Common myeloid progenitor, CD34-positive (primary cell): ENCODE measurements around the gene ARSG.

Experiments used
- CTCF ChIA-PET: fragments of 350-600 bp; sonication (Branson Sonifier 250); formaldehyde crosslinking; loops from one replicate; lab custom pipeline; 2021; ENCODE audit warnings: antibody characterized with exemption; lab: Charles Lee
- POLR2A ChIA-PET: fragments of 350-600 bp; sonication (Branson Sonifier 250); formaldehyde crosslinking; loops from one replicate; lab custom pipeline; 2021; ENCODE audit warnings: antibody characterized with exemption; lab: Charles Lee
- DNase-seq, 3 donors: peaks; one replicate each; pipeline versions ENCODE4 v3.0.0 to v3.0.0-alpha.2; 2013
- H3K27ac ChIP-seq, 2 experiments: 1 replicate in 1 of 2; 2 replicates in 1 of 2; pipeline ENCODE4 v1.7.0; 2013; ENCODE audit warnings: inconsistent platforms in 2 of 2, low read length in 2 of 2, mild to moderate bottlenecking in 2 of 2, low read depth in 1 of 2, moderate library complexity in 1 of 2; ENCODE audit not compliant: severe bottlenecking in 2 of 2, insufficient read depth in 1 of 2, poor library complexity in 1 of 2
- H3K27me3 ChIP-seq, 5 experiments: replicated peaks in 2 of 5; 1 replicate in 3 of 5; 2 replicates in 2 of 5; pipeline versions ENCODE4 v1.6.1 to v1.7.0; 2013; ENCODE audit warnings: low read length in 4 of 5, mild to moderate bottlenecking in 2 of 5, moderate library complexity in 2 of 5, inconsistent platforms in 1 of 5; ENCODE audit not compliant: insufficient read depth in 5 of 5, control insufficient read depth in 4 of 5
- H3K36me3 ChIP-seq, 4 experiments: 1 replicate in 2 of 4; 2 replicates in 2 of 4; pipeline versions ENCODE4 v1.6.1 to v1.7.0; 2013; ENCODE audit warnings: low read length in 3 of 4, control low read depth in 1 of 4, mild to moderate bottlenecking in 1 of 4; ENCODE audit not compliant: control insufficient read depth in 4 of 4, insufficient read depth in 4 of 4
- H3K4me1 ChIP-seq, 4 experiments: 1 replicate in 3 of 4; 2 replicates in 1 of 4; pipeline versions ENCODE4 v1.6.1 to v1.7.1; 2013; ENCODE audit warnings: low read length in 3 of 4, mild to moderate bottlenecking in 3 of 4, control low read depth in 1 of 4, inconsistent platforms in 1 of 4, moderate library complexity in 1 of 4; ENCODE audit not compliant: control insufficient read depth in 4 of 4, insufficient read depth in 4 of 4; ENCODE audit errors: control extremely low read depth in 1 of 4
- H3K4me3 ChIP-seq, 7 experiments: 1 replicate in 4 of 7; 2 replicates in 3 of 7; pipeline versions ENCODE4 v1.5.1 to v1.7.0; 2013; ENCODE audit warnings: mild to moderate bottlenecking in 7 of 7, low read length in 6 of 7, moderate library complexity in 6 of 7, inconsistent platforms in 2 of 7, low read depth in 2 of 7, control low read depth in 1 of 7; ENCODE audit not compliant: insufficient read depth in 4 of 7, control insufficient read depth in 1 of 7; ENCODE audit errors: extremely low read depth in 1 of 7
- H3K9me3 ChIP-seq, 5 experiments: 1 replicate in 4 of 5; 2 replicates in 1 of 5; pipeline versions ENCODE4 v1.6.1 to v1.7.1; 2013; ENCODE audit warnings: low read length in 4 of 5, mild to moderate bottlenecking in 2 of 5, inconsistent platforms in 1 of 5, low read depth in 1 of 5, moderate library complexity in 1 of 5; ENCODE audit not compliant: control insufficient read depth in 4 of 5, insufficient read depth in 2 of 5; ENCODE audit errors: control extremely low read depth in 1 of 5
- WGBS: methylation state at CpG from one replicate; pipeline ENCODE4 v1.1.5; 2013; ENCODE audit not compliant: insufficient coverage; 5-methylcytosine and 5-hydroxymethylcytosine counted together

Gene ARSG

GRCh38 chr17:68301438-68301959 lies 10.2 kb downstream of the ARSG start:
- Histone ChIP-seq H3K9me3 (no peaks in the 10 kb centered on the region), H3K4me3 (no peak overlapping the region), H3K36me3 (no peaks in the 10 kb centered on the region), H3K4me1 (peaks cover 0 to 8% (median 0%) of the 10 kb centered on the region in 4 experiments), H3K27me3 (peaks cover 0 to 7% (median 4%) of the 10 kb centered on the region in 5 experiments), H3K27ac (no peak overlapping the region)
- ChIA-PET CTCF (no interaction called here), POLR2A (no interaction called here)
- no peak for DNase-seq
- WGBS: 98% methylated on average over 8 of the region's 9 CpGs

GRCh38 chr17:68302066-68302564 lies 10.8 kb downstream of the ARSG start:
- H3K36me3 ChIP-seq: no peaks in the 10 kb centered on the region
- CTCF ChIA-PET: no interaction called here
- no peak for DNase-seq
- no peak overlapping the region for H3K4me3 ChIP-seq
- POLR2A ChIA-PET: no interaction called here
- peaks cover 0 to 7% (median 4%) of the 10 kb centered on the region in 5 experiments for H3K27me3 ChIP-seq
- H3K27ac ChIP-seq: no peak overlapping the region
- H3K4me1 ChIP-seq: peaks cover 0 to 3% (median 0%) of the 10 kb centered on the region in 4 experiments
- 83% methylated on average over 9 of the region's 10 CpGs for WGBS
- H3K9me3 ChIP-seq: no peaks in the 10 kb centered on the region

GRCh38 chr17:68302666-68303065 lies 11.4 kb downstream of the ARSG start:
- H3K4me1 ChIP-seq: no peaks in the 10 kb centered on the region
- POLR2A ChIA-PET: interaction anchor here (0.9 kb wide), 1 partner anchor 126 kb away, joined by 3 read pairs; no protein-coding TSS in a partner anchor
- CTCF ChIA-PET: no interaction called here

GRCh38 chr17:68304706-68305105 lies 13.4 kb downstream of the ARSG start:
- Histone ChIP-seq H3K4me3 (no peak overlapping the region), H3K36me3 (no peaks in the 10 kb centered on the region), H3K27ac (no peak overlapping the region), H3K9me3 (no peaks in the 10 kb centered on the region), H3K4me1 (no peaks in the 10 kb centered on the region), H3K27me3 (peaks cover 0 to 7% (median 4%) of the 10 kb centered on the region in 5 experiments)
- CTCF ChIA-PET: no interaction called here
- WGBS: 98% methylated on average over 4 of the region's 6 CpGs
- no peak for DNase-seq
- POLR2A ChIA-PET: no interaction called here

More at GRCh38 chr17:68302666-68303065, 11.4 kb downstream of the ARSG start:
- Histone ChIP-seq H3K4me3 (no peak overlapping the region), H3K9me3 (no peaks in the 10 kb centered on the region), H3K36me3 (no peaks in the 10 kb centered on the region), H3K27ac (no peak overlapping the region), H3K27me3 (peaks cover 0 to 7% (median 4%) of the 10 kb centered on the region in 5 experiments)
- WGBS: 100% methylated on average over 1 of the region's 4 CpGs
- no peak for DNase-seq

- 97% methylated on average over 3 of the region's 4 CpGs for WGBS
- CTCF ChIA-PET: no interaction called here
Measured at GRCh38 chr17:68305142-68305541, 13.8 kb downstream of the ARSG start.

GRCh38 chr17:68306819-68307218 lies 15.5 kb downstream of the ARSG start:
- H3K36me3 ChIP-seq: no peaks in the 10 kb centered on the region
- WGBS: 88% methylated on average over 5 of the region's 6 CpGs
- H3K27ac ChIP-seq: no peak overlapping the region
- H3K27me3 ChIP-seq: peaks cover 0 to 13% (median 7%) of the 10 kb centered on the region in 5 experiments
- H3K4me3 ChIP-seq: no peak overlapping the region
- peaks cover 0 to 5% (median 0%) of the 10 kb centered on the region in 4 experiments for H3K4me1 ChIP-seq
- no peak for DNase-seq
- ChIA-PET POLR2A (no interaction called here), CTCF (interaction anchor here (0.6 to 1.0 kb wide), 2 partner anchors 51 to 130 kb away, joined by 3 to 4 read pairs; no protein-coding TSS in a partner anchor)
- H3K9me3 ChIP-seq: no peaks in the 10 kb centered on the region

More at GRCh38 chr17:68305142-68305541, 13.8 kb downstream of the ARSG start:
- H3K9me3 ChIP-seq: no peaks in the 10 kb centered on the region
- H3K27ac ChIP-seq: no peak overlapping the region
- no peaks in the 10 kb centered on the region for H3K4me1 ChIP-seq
- H3K27me3 ChIP-seq: peaks cover 0 to 7% (median under 1%) of the 10 kb centered on the region in 5 experiments
- no peak overlapping the region for H3K4me3 ChIP-seq
- no peak for DNase-seq
- POLR2A ChIA-PET: no interaction called here
- no peaks in the 10 kb centered on the region for H3K36me3 ChIP-seq

- 99% methylated on average over 7 of the region's 8 CpGs for WGBS
- Histone ChIP-seq H3K27me3 (peaks cover 0 to 16% (median 7%) of the 10 kb centered on the region in 5 experiments), H3K9me3 (no peaks in the 10 kb centered on the region), H3K4me1 (peaks cover 3 to 6% (median 4%) of the 10 kb centered on the region in 4 experiments), H3K36me3 (no peaks in the 10 kb centered on the region), H3K27ac (no peak overlapping the region), H3K4me3 (no peak overlapping the region)
- POLR2A ChIA-PET: no interaction called here
- CTCF ChIA-PET: interaction anchor here (0.6 to 1.0 kb wide), 2 partner anchors 50 to 129 kb away, joined by 3 to 4 read pairs; no protein-coding TSS in a partner anchor
- no peak for DNase-seq
Measured at GRCh38 chr17:68307443-68307842, 16.1 kb downstream of the ARSG start.
